Fibroblast of the aortic adventitia (primary cell): ENCODE results near the gene ANKS1A. TPM values are rescaled to one million over a fixed set of nuclear protein-coding genes. Genes with fewer than 3 reads are reported as not detected.

Source experiments
- DNase-seq: peaks from one replicate; pipeline ENCODE4 v3.0.0-alpha.2; 2010; ENCODE audit warnings: low read depth
- H3K4me3 ChIP-seq: 2 replicates; pipeline ENCODE4 v1.5.1; 2011; ENCODE audit warnings: low read depth, mild to moderate bottlenecking, control low read depth, low read length, moderate library complexity
- CTCF ChIP-seq: IDR thresholded peaks from 2 replicates; pipeline ENCODE4 v1.5.1; 2011; ENCODE audit warnings: mild to moderate bottlenecking, low read length, control low read depth, inconsistent platforms; ENCODE audit not compliant: insufficient read depth
- total RNA-seq: library from RNA; depleted of rRNA; stranded (reverse); fragments of >200 nt; gene quantifications from 2 replicates; pipeline ENCODE4 v1.2.3, GENCODE V29; 2012; ENCODE audit warnings: low replicate concordance

The ANKS1A gene
- total RNA-seq, 1 donor: 7.6 TPM

GRCh38 chr6:35088281-35089215 lies 199.5 kb downstream of the ANKS1A start:
- no peak overlapping the region for H3K4me3 ChIP-seq
- DNase-seq: no peak
- no peak for TF ChIP-seq CTCF

GRCh38 chr6:35089216-35089934 lies 200.3 kb downstream of the ANKS1A start:
- DNase-seq: no peak
- no peak overlapping the region for H3K4me3 ChIP-seq
- TF ChIP-seq CTCF: no peak

- H3K4me3 ChIP-seq: no peak overlapping the region
- DNase-seq: peak; percentile 53
- TF ChIP-seq CTCF: no peak
Measured at GRCh38 chr6:35089935-35090505, 201.0 kb downstream of the ANKS1A start.

GRCh38 chr6:35090734-35091133 lies 201.7 kb downstream of the ANKS1A start:
- TF ChIP-seq CTCF: no peak
- DNase-seq: no peak
- H3K4me3 ChIP-seq: no peak overlapping the region

GRCh38 chr6:35091346-35092083 lies 202.5 kb downstream of the ANKS1A start:
- peak; percentile 36 for DNase-seq
- TF ChIP-seq CTCF: no peak
- H3K4me3 ChIP-seq: no peak overlapping the region
